ENCODE results near the gene TFAP2B. TPM values are rescaled to one million over a fixed set of nuclear protein-coding genes. Genes with fewer than 3 reads are reported as not detected.

Gene TFAP2B
- total RNA-seq, 4 donors from 2014 or later: not detected

GRCh38 chr6:50792771-50793170, 25.9 kb upstream of the TFAP2B start:
- intact Hi-C loops (cut with DNase I): no loop called here
- DNase-seq: no peak
- WGBS, 2 donors: 38 to 63% methylated on average over 1 of the region's 1 CpG

GRCh38 chr6:50795574-50795973, 23.1 kb upstream of the TFAP2B start:
- intact Hi-C loops (cut with DNase I): no loop called here
- H3K4me3 ChIP-seq (replicated peaks in 1 of 3): no peak overlapping the region
- H3K9me3 ChIP-seq: no peaks in the 10 kb centered on the region
- WGBS, 2 donors: 51 to 54% methylated on average over 5 of the region's 5 CpGs
- no peaks in the 10 kb centered on the region for H3K36me3 ChIP-seq
- no peaks in the 10 kb centered on the region for H3K27me3 ChIP-seq
- no peak for TF ChIP-seq CTCF (IDR thresholded peaks at IDR 0.05)
- TF ChIP-seq POLR2A (IDR thresholded peaks at IDR 0.05): no peak
- H3K27ac ChIP-seq: no peak overlapping the region
- no peak for DNase-seq
- no peaks in the 10 kb centered on the region for H3K4me1 ChIP-seq

More at GRCh38 chr6:50792771-50793170, 25.9 kb upstream of the TFAP2B start:
- H3K27me3 ChIP-seq: no peaks in the 10 kb centered on the region
- no peaks in the 10 kb centered on the region for H3K9me3 ChIP-seq
- H3K4me1 ChIP-seq: no peaks in the 10 kb centered on the region
- H3K4me3 ChIP-seq (replicated peaks in 1 of 3): no peak overlapping the region
- H3K27ac ChIP-seq: no peak overlapping the region
- no peaks in the 10 kb centered on the region for H3K36me3 ChIP-seq
- no peak for TF ChIP-seq CTCF (IDR thresholded peaks at IDR 0.05)
- TF ChIP-seq POLR2A (IDR thresholded peaks at IDR 0.05): no peak

- no peak overlapping the region for H3K27ac ChIP-seq
- intact Hi-C loops (cut with DNase I): no loop called here
- no peak overlapping the region for H3K4me3 ChIP-seq (replicated peaks in 1 of 3)
- H3K36me3 ChIP-seq: no peaks in the 10 kb centered on the region
- no peaks in the 10 kb centered on the region for H3K27me3 ChIP-seq
- no peak for DNase-seq
- no peaks in the 10 kb centered on the region for H3K4me1 ChIP-seq
- no peaks in the 10 kb centered on the region for H3K9me3 ChIP-seq
- TF ChIP-seq CTCF (IDR thresholded peaks at IDR 0.05): no peak
- TF ChIP-seq POLR2A (IDR thresholded peaks at IDR 0.05): no peak
Measured at GRCh38 chr6:50804283-50804682, 14.4 kb upstream of the TFAP2B start.

GRCh38 chr6:50807035-50807434, 11.6 kb upstream of the TFAP2B start:
- intact Hi-C loops (cut with DNase I): no loop called here
- H3K27me3 ChIP-seq: no peaks in the 10 kb centered on the region
- no peak overlapping the region for H3K27ac ChIP-seq
- no peak for DNase-seq
- TF ChIP-seq POLR2A (IDR thresholded peaks at IDR 0.05) (no peak), CTCF (IDR thresholded peaks at IDR 0.05) (no peak)
- H3K4me3 ChIP-seq (replicated peaks in 1 of 3): no peak overlapping the region
- no peaks in the 10 kb centered on the region for H3K9me3 ChIP-seq
- no peaks in the 10 kb centered on the region for H3K36me3 ChIP-seq
- no peaks in the 10 kb centered on the region for H3K4me1 ChIP-seq

GRCh38 chr6:50815436-50816114, 3.1 kb upstream of the TFAP2B start:
- intact Hi-C loops (cut with DNase I): loop anchor here (10.0 kb wide), 1 partner anchor 1209 kb away; no protein-coding TSS in a partner anchor
- H3K36me3 ChIP-seq: no peaks in the 10 kb centered on the region
- peaks cover 24% of the 10 kb centered on the region for H3K27me3 ChIP-seq
- peaks cover 10 to 15% of the 10 kb centered on the region in 2 donors for H3K4me1 ChIP-seq
- DNase-seq: no peak
- H3K9me3 ChIP-seq: no peaks in the 10 kb centered on the region
- H3K27ac ChIP-seq: no peak overlapping the region
- 7 to 10% methylated on average over 16 of the region's 16 CpGs for WGBS, 2 donors
- TF ChIP-seq POLR2A (IDR thresholded peaks at IDR 0.05): no peak
- H3K4me3 ChIP-seq (replicated peaks in 1 of 3): peak overlapping the region in 1 of 3 donors; percentile 8

Data from thyroid gland (tissue), 4 donors.